Epidermal melanocyte (primary cell): Measurements from ENCODE around the gene CDH23.

Source experiments
- DNase-seq: peaks from one replicate; pipeline ENCODE4 v3.0.0; 2011; ENCODE audit warnings: low spot score; ENCODE audit not compliant: insufficient read length

Gene CDH23

GRCh38 chr10:71369602-71370001 lies 27.1 kb upstream of the CDH23 start:
- DNase-seq, result no peak

GRCh38 chr10:71370031-71370430 lies 26.7 kb upstream of the CDH23 start:
- DNase-seq, result no peak

GRCh38 chr10:71371750-71372166 lies 25.0 kb upstream of the CDH23 start:
- no peak for DNase-seq

- DNase-seq, result no peak
These were observed 23.7 kb upstream of the CDH23 start for GRCh38 chr10:71372882-71373495.

GRCh38 chr10:71374481-71375233 lies 22.1 kb upstream of the CDH23 start:
- DNase-seq, result no peak

GRCh38 chr10:71375952-71376351 lies 20.8 kb upstream of the CDH23 start:
- no peak for DNase-seq

- DNase-seq, result no peak
These were observed 18.2 kb upstream of the CDH23 start for GRCh38 chr10:71378336-71379117.

GRCh38 chr10:71379118-71379766 lies 17.5 kb upstream of the CDH23 start:
- DNase-seq, result no peak

- DNase-seq, result no peak
These were observed 15.9 kb upstream of the CDH23 start for GRCh38 chr10:71380841-71381240.

GRCh38 chr10:71381611-71382010 lies 15.1 kb upstream of the CDH23 start:
- no peak for DNase-seq

- DNase-seq, result no peak
These were observed 14.7 kb upstream of the CDH23 start for GRCh38 chr10:71382028-71382427.

GRCh38 chr10:71382757-71383156 lies 14.0 kb upstream of the CDH23 start:
- no peak for DNase-seq

- DNase-seq, result peak; percentile 45
These were observed 12.6 kb upstream of the CDH23 start for GRCh38 chr10:71383972-71384687.

- DNase-seq, result no peak
These were observed 8.5 kb upstream of the CDH23 start for GRCh38 chr10:71388171-71388570.

GRCh38 chr10:71388583-71389310 lies 8.0 kb upstream of the CDH23 start:
- no peak for DNase-seq

GRCh38 chr10:71389768-71390460 lies 6.8 kb upstream of the CDH23 start:
- no peak for DNase-seq

- no peak for DNase-seq
These were observed 6.3 kb upstream of the CDH23 start for GRCh38 chr10:71390461-71390835.

GRCh38 chr10:71390921-71391690 lies 5.6 kb upstream of the CDH23 start:
- no peak for DNase-seq

- DNase-seq, result no peak
These were observed 5.0 kb upstream of the CDH23 start for GRCh38 chr10:71391701-71392100.
